ENCODE results near the gene CCDC88A.

The CCDC88A gene

GRCh38 chr2:55345064-55345463, 74.6 kb downstream of the CCDC88A start:
- H3K4me3 ChIP-seq (ENCODE audit: low read depth, low read length): no peak overlapping the region
- TF ChIP-seq CTCF (IDR thresholded peaks at IDR 0.05; ENCODE audit: insufficient read depth, low read depth, low read length, missing control alignments): no peak
- DNase-seq (ENCODE audit: low read depth): no peak

GRCh38 chr2:55338268-55338667, 81.4 kb downstream of the CCDC88A start:
- TF ChIP-seq CTCF (IDR thresholded peaks at IDR 0.05; ENCODE audit: insufficient read depth, low read depth, low read length, missing control alignments): no peak
- no peak overlapping the region for H3K4me3 ChIP-seq (ENCODE audit: low read depth, low read length)
- DNase-seq (ENCODE audit: low read depth): no peak

GRCh38 chr2:55334728-55335127, 84.9 kb downstream of the CCDC88A start:
- DNase-seq (ENCODE audit: low read depth): no peak
- no peak overlapping the region for H3K4me3 ChIP-seq (ENCODE audit: low read depth, low read length)
- no peak for TF ChIP-seq CTCF (IDR thresholded peaks at IDR 0.05; ENCODE audit: insufficient read depth, low read depth, low read length, missing control alignments)

- no peak for TF ChIP-seq CTCF (IDR thresholded peaks at IDR 0.05; ENCODE audit: insufficient read depth, low read depth, low read length, missing control alignments)
- DNase-seq (ENCODE audit: low read depth): no peak
- no peak overlapping the region for H3K4me3 ChIP-seq (ENCODE audit: low read depth, low read length)
These were observed 88.9 kb downstream of the CCDC88A start for GRCh38 chr2:55330541-55331297.

GRCh38 chr2:55327470-55328230, 92.0 kb downstream of the CCDC88A start:
- DNase-seq (ENCODE audit: low read depth): no peak
- H3K4me3 ChIP-seq (ENCODE audit: low read depth, low read length): no peak overlapping the region
- no peak for TF ChIP-seq CTCF (IDR thresholded peaks at IDR 0.05; ENCODE audit: insufficient read depth, low read depth, low read length, missing control alignments)

- DNase-seq (ENCODE audit: low read depth): no peak
- no peak for TF ChIP-seq CTCF (IDR thresholded peaks at IDR 0.05; ENCODE audit: insufficient read depth, low read depth, low read length, missing control alignments)
- no peak overlapping the region for H3K4me3 ChIP-seq (ENCODE audit: low read depth, low read length)
These were observed 104.7 kb downstream of the CCDC88A start for GRCh38 chr2:55314985-55315384.

Measured in GM12865 (cell line).